Hematopoietic multipotent progenitor cell treated with erythropoietin and hydrocortisone succinate and interleukin-3 and kit ligand, for 6 days (in vitro differentiated cells): ENCODE measurements around the gene A2ML1.
"Not testable (repeated sequence)": the region's sequence is repeated elsewhere in the genome, so short reads cannot be mapped to it uniquely, and the experiment has no call there.

Experiments
- DNase-seq: peaks from one replicate; pipeline ENCODE4 v3.0.0-alpha.2; 2015

A2ML1 gene

DNA sequence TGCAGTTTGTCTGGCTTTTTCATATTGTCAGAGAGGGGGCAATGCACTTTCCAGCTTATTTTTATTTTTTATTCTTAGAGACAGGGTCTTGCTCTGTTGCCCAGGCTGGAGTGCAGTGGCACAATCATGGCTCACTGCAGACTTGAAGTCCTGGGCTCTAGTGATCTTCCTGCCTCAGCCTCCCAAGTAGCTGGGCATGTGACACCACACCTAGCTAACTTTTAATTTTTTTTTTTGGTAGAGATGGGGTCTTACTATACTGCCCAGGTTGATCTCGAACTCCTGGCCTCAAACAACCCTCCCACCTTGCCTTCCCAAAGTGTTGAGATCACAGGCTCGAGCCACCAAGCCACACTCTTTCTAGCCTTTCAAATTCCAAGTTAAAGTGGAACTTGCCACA lies 3.9 kb upstream of the A2ML1 start:
- DNase-seq: no peak

GRCh38 chr12:8819666-8819980 lies 2.8 kb upstream of the A2ML1 start:
- DNase-seq: no peak

- not testable (repeated sequence) for DNase-seq
Measured at GRCh38 chr12:8820676-8821407, 1.6 kb upstream of the A2ML1 start.

DNA sequence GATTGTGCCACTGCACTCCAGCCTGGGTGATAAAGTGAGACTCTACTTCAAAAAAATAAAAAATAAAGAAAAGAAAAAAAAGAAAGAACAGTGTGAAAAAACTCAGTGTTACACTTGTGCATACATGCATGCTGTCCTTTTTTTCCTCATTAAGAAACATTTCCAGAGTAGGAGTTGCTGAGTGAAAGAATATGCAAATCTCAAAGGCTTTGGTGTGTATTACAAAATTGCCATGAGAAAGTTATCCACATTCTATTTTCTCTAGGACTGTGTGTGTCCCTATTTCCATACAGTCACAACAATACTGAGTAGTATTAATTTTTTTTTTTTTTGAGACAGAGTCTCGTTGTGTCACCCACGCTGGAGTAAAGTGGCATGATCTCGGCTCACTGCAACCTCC lies 830 bp upstream of the A2ML1 start:
- no peak for DNase-seq

DNA sequence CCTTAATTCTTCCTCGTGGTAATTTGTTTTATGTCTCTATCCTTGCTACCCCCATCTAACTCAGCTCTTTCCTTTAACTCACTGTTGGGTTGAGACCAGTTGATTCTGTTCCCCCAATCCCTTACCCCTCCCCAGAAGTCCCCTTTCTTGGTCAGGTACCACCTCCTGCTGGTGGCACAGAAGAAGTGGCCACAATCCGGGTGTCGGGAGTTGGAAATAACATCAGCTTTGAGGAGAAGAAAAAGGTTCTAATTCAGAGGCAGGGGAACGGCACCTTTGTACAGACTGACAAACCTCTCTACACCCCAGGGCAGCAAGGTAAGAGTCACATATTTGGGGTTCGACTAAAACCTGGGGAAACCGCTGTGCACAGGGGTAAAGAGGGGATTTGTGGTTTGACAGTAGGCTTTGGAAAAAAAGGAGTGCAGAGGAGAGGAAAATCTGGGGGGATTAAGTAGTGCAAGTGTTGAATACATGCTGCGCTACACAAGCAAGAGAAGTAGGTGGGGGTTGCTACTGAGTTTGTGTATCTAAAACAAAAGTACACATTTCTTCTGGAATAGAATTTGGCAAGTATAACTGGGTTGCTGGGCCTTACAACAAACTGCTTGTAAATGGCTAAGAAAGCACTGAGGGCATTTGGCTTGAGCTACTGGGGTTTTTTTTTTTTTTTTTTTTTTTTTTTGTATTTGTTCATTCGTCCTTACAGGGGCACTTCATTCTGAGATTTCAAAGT lies 1.3 kb downstream of the A2ML1 start:
- DNase-seq: peak; percentile 64

DNA sequence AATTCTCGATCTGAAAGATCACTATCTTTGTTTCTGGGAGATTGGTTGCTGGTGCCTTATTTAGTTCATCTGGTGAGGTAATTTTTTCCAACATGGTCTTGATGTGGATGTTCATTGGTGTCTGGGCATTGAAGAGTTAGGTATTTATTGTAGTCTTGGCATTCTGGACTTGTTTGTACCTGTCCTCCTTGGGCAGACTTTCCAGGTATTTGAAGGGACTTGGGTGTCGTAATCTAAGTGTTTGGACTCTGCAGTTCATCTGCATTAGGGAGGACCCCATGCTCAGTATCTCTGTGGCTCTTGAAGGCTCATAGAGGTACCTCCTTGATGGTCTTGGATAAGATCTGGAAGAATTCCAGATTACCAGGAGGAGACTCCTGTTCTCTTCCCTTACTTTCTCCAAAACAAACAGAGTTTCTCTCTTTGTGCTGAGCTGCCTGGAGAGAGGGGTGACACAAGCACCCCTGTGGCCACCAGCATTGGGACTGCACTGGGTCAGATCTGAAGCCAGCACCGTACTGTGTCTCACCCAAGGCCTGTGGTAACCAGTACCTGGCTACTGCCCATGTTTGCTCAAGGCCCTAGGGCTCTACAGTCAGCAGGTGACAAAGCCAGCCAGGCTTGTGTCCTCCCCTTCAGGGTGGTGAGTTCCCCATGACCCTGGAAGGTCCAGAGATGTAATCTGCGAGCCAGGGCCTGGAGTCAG lies 5.3 kb downstream of the A2ML1 start:
- DNase-seq: no peak

GRCh38 chr12:8828257-8829124 lies 6.1 kb downstream of the A2ML1 start:
- no peak for DNase-seq

GRCh38 chr12:8829125-8829518 lies 6.7 kb downstream of the A2ML1 start:
- no peak for DNase-seq

DNA sequence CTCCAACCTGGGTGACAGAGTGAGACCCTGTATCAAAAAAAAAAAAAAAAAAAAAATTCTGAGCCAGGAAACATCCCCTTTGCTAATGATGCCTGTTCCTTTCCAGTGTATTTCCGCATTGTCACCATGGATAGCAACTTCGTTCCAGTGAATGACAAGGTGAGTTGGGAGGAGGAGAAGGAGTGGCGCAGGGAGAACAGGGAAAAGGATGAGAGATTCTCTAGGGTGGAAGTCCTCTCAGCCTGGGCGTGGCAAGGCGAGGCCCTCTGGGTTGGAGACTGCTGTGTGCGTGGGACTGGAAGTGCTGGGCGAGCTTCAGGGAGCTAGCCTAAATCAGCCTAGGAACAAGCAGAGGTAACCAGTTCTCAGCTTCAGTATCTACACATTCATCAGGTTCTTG lies 7.2 kb downstream of the A2ML1 start:
- DNase-seq: no peak

GRCh38 chr12:8831116-8831515 lies 8.7 kb downstream of the A2ML1 start:
- no peak for DNase-seq

GRCh38 chr12:8832500-8832899 lies 10.1 kb downstream of the A2ML1 start:
- DNase-seq: no peak

GRCh38 chr12:8834230-8834629 lies 11.8 kb downstream of the A2ML1 start:
- DNase-seq: no peak

- no peak for DNase-seq
Measured at GRCh38 chr12:8837291-8837690, 14.9 kb downstream of the A2ML1 start.

DNA sequence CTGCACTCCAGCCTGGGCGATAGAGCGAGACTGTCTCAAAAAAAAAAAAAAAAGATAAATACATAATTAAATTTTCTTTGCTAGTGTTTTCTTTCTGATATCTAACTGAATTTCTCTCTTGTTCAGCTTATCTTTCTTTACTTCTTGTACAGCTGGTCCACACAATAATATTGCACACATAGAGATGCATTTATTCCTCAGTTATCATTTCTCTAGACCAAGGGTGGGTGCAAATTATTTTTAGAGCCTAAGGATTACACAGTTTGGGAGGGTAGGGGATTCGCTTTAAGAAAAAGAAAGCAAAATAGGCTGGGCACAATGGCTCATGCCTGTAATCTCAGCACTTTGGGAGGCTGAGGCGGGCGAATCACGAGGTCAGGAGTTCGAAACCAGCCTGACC lies 17.9 kb downstream of the A2ML1 start:
- DNase-seq: peak; percentile 66

GRCh38 chr12:8840938-8841633 lies 18.7 kb downstream of the A2ML1 start:
- DNase-seq: no peak

DNA sequence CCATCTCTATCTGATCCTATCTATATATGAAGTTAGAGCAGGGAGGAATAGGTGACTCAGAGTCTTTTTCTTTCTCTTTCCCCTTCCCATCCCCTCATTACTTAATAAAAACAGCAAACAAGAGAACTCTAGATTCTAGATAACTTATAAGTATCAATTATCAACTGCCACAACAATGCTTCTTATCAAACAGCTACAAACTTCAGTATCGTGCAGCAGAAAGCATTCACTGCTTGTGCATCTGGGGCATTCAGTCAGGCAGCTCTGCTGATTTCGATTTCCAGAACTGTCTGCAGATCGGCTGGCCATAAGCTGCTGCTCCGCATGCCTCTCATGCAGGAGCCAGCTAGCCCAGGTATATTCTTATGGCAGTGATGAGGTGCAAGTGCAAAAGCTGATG lies 19.4 kb downstream of the A2ML1 start:
- peak; percentile 47 for DNase-seq

GRCh38 chr12:8844665-8845064 lies 22.2 kb downstream of the A2ML1 start:
- DNase-seq: no peak

DNA sequence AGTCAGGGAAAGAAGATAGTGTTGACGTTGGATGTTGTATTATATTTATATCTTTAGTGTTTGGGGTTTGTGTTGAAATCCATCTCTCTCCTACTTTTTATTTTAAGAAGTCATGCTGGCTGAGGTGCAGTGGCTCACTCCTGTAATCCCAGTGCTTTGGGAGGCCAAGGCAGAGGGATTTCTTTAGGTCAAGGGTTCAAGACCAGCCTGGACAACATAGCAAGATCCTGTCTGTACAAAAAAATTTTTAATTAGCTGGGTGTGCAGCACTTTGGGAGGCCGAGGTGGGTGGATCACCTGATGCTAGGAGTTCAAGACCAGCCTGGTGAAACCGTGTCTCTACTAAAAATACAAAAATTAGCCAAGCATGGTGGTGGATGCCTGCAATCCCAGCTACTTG lies 23.9 kb downstream of the A2ML1 start:
- DNase-seq: no peak

GRCh38 chr12:8847435-8847834 lies 25.0 kb downstream of the A2ML1 start:
- DNase-seq: no peak

GRCh38 chr12:8849876-8850275 lies 27.5 kb downstream of the A2ML1 start:
- DNase-seq: peak; percentile 26

DNA sequence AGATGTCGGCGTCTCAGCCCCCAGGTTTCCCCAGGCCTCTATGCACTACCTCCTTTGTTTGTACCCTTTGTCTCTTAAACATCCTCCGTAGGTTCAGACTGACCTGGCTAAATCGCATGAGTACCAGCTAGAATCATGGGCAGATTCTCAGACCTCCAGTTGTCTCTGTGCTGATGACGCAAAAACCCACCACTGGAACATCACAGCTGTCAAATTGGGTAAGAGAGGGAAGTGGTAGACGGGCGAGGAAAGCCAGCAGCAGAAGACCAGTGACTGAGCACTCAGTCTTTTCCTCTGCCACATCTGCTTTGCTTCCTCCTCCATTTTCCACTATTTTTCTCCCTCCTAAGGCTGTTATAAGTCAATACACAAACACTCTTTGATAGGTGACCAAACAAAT lies 29.7 kb downstream of the A2ML1 start:
- peak; percentile 45 for DNase-seq

GRCh38 chr12:8855891-8856290 lies 33.5 kb downstream of the A2ML1 start:
- DNase-seq: peak; percentile 76

DNA sequence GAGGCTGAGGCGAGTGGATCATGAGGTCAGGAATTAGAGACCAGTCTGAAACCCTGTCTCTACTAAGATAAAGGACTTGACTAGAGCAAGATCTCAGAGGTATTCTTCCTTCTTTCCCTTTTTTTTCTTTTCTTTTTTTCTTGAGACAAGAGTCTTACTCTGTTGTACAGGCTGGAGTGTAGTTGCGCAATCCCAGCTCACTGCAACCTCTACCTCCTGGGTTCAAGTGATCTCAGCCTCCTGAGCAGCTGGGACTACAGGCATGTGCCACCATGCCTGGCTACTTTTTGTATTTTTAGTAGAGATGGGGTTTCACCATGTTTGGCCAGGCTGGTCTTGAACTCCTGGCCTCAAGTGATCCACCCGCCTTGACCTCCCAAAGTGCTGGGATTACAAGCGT lies 37.0 kb downstream of the A2ML1 start:
- DNase-seq: not testable (repeated sequence)
